MCF 10A (cell line): ENCODE results near the gene DENR. TPM values are rescaled to one million over a fixed set of nuclear protein-coding genes. Genes with fewer than 3 reads are reported as not detected.

ENCODE experiments used
- BruUV-seq: library from RNA; stranded (reverse); fragments of 400-500 nt; replicated peaks from 2 replicates; lab custom pipeline; 2021; lab: Mats Ljungman, UMichigan
- CTCF ChIA-PET: fragments of 300-600 bp; sonication (Branson Sonifier 250); formaldehyde crosslinking; extraction: SDS; loops from one replicate; lab custom pipeline; 2021; ENCODE audit warnings: antibody characterized with exemption, inconsistent platforms; lab: Yijun Ruan, JAX
- POLR2A ChIA-PET: fragments of 300-600, 350-650 bp; sonication (Branson Sonifier 250); formaldehyde crosslinking; extraction: SDS; loops from one replicate; lab custom pipeline; 2020; ENCODE audit warnings: antibody characterized with exemption, inconsistent platforms; lab: Yijun Ruan, JAX
- DNase-seq: peaks from one replicate; pipeline ENCODE4 v3.0.0-alpha.2; 2018; ENCODE audit not compliant: unreplicated experiment
- H3K27ac Mint-ChIP-seq: one replicate; pipeline ENCODE4 v1.8.0; 2022; ENCODE audit warnings: mild to moderate bottlenecking, low read depth, mixed read lengths; ENCODE audit not compliant: unreplicated experiment
- H3K27me3 Mint-ChIP-seq: one replicate; pipeline ENCODE4 v1.8.0; 2022; ENCODE audit warnings: mixed read lengths; ENCODE audit not compliant: insufficient read depth, unreplicated experiment
- H3K36me3 Mint-ChIP-seq: one replicate; pipeline ENCODE4 v1.8.0; 2022; ENCODE audit warnings: mild to moderate bottlenecking, moderate library complexity, mixed read lengths; ENCODE audit not compliant: insufficient read depth, unreplicated experiment
- H3K4me1 Mint-ChIP-seq: one replicate; pipeline ENCODE4 v1.8.0; 2022; ENCODE audit warnings: mixed read lengths; ENCODE audit not compliant: insufficient read depth, unreplicated experiment
- H3K4me3 Mint-ChIP-seq: one replicate; pipeline ENCODE4 v1.8.0; 2022; ENCODE audit warnings: mild to moderate bottlenecking, moderate library complexity, mixed read lengths; ENCODE audit not compliant: unreplicated experiment
- H3K9me3 Mint-ChIP-seq: one replicate; pipeline ENCODE4 v1.8.0; 2022; ENCODE audit warnings: mixed read lengths; ENCODE audit not compliant: unreplicated experiment
- intact Hi-C: fragments of 100-400 bp; cut with micrococcal nuclease; formaldehyde crosslinking; loops from 2 replicates; pipeline ENCODE4 v1.14.1; 2022
- total RNA-seq: library from RNA; stranded (reverse); gene quantifications from 2 replicates; pipeline ENCODE4 v1.2.3, GENCODE V29; 2022
- TF ChIP-seq, protein P1 (sequence below): fragments of 200-600 bp; IDR thresholded peaks from one replicate; pipeline ENCODE4 v1.8.0; 2022; ENCODE audit warnings: antibody characterized with exemption, mild to moderate bottlenecking; ENCODE audit not compliant: unreplicated experiment

DENR gene
- total RNA-seq, 1 experiment from 2014 or later, result 104 TPM

DNA sequence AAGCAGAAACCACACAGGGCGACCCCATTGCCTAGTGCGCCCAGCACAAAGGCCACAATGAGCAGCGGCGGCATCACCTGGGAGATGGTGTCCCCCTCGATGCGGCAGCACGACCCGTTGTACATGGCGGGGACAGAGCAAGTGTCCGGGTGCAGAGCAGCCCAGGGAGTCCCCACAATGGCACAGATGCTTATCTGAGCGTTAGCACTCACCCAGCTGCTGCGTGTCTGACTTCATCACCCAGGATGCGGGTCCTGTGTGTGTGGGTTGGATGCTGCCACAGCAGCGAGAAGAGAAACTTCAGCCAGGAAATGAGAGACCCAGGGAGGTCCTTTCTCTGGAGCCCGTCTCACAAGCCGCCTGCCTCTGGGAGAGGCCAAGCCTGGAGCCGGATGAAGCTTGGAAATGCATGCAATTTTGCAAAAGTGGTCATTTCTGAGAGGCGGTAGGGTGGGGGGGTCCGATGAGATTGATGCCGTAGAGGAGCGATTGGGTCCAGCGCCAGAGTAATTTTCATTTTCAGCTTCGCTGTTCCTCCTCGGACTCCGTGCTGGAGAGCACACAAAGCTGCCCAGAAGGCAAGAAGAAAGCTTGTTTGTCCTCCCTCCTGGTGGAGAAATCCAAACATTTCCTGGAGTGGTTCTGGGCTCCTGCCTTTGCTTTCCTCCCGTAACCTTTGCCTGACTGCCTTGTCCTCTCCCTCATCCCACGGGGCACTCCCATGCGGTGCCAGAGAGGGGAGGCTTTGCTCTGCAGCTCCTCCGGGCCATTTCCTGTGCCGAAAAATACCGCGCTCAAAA, 22.2 kb upstream of the DENR start, which contains the start of gene HCAR1:
Gene HCAR1, minus strand, starts transcription at position 630 of the 800 bp plus-strand sequence. Its CDS starts 505 bp downstream, at position 125.
- Mint-ChIP-seq H3K27ac (no peak within 1 kb of the TSS), H3K4me3 (no peak within 1 kb of the TSS), H3K27me3 (no peaks in the 10 kb centered on the region), H3K36me3 (no peaks in the 10 kb centered on the region), H3K9me3 (no peaks in the 10 kb centered on the region), H3K4me1 (peaks cover 7% of the 10 kb centered on the region)
- BruUV-seq, result no TSS peak
- intact Hi-C loops, result no loop called here
- CTCF ChIA-PET, result no interaction called here
- POLR2A ChIA-PET, result interaction anchor here (0.5 to 1.3 kb wide), 2 partner anchors 12 to 41 kb away, joined by 4 read pairs; no protein-coding TSS in a partner anchor
- TF ChIP-seq, protein P1, sequence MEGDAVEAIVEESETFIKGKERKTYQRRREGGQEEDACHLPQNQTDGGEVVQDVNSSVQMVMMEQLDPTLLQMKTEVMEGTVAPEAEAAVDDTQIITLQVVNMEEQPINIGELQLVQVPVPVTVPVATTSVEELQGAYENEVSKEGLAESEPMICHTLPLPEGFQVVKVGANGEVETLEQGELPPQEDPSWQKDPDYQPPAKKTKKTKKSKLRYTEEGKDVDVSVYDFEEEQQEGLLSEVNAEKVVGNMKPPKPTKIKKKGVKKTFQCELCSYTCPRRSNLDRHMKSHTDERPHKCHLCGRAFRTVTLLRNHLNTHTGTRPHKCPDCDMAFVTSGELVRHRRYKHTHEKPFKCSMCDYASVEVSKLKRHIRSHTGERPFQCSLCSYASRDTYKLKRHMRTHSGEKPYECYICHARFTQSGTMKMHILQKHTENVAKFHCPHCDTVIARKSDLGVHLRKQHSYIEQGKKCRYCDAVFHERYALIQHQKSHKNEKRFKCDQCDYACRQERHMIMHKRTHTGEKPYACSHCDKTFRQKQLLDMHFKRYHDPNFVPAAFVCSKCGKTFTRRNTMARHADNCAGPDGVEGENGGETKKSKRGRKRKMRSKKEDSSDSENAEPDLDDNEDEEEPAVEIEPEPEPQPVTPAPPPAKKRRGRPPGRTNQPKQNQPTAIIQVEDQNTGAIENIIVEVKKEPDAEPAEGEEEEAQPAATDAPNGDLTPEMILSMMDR, result no peak
- DNase-seq, result no peak

DNA sequence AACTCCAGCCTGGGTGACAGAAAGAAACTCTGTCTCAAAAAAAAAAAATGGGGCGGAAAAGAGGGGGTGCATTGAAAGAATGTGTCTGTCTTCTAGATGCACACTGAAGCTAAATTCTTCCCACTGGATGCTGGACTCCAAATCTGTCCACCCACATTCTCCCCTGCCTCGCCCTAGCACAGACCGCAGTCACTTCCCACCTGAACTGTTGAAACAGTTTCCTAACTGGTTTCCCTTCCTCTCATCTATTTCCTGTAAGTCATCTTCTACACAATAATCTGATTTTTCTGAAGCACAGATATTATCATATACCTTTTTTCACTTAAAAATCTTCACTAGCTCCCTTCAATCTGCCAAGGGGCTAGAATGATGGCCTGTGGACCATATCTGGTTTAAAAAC, 20.5 kb upstream of the DENR start:
- no peak overlapping the region for H3K4me3 Mint-ChIP-seq
- no peak for DNase-seq
- CTCF ChIA-PET, result no interaction called here
- no peak overlapping the region for H3K27ac Mint-ChIP-seq
- no peaks in the 10 kb centered on the region for H3K27me3 Mint-ChIP-seq
- POLR2A ChIA-PET, result no interaction called here
- intact Hi-C loops, result no loop called here
- TF ChIP-seq, protein P1, result no peak
- no peaks in the 10 kb centered on the region for H3K4me1 Mint-ChIP-seq
- H3K9me3 Mint-ChIP-seq, result no peaks in the 10 kb centered on the region
- no peaks in the 10 kb centered on the region for H3K36me3 Mint-ChIP-seq
- BruUV-seq, result no TSS peak

DNA sequence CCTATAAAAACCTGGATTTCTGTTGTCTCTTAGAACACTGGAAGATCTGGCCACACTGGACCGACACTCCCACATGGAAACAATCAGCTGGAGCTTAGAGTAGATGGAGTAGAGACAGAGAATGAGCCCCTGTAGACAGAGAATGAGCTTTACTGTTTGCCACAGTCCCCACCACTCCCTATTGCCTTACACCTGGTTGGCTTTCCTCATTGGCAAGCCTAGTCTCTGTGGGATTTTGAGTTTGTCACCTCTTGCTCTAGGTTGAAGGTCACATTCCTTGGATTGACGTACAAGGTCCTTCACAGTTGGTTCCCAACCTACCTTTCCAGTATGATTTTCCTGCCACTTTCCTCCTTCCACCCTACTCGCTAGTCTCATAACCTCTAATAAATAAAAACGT, 20.0 kb upstream of the DENR start:
- no peaks in the 10 kb centered on the region for H3K36me3 Mint-ChIP-seq
- DNase-seq, result no peak
- H3K27me3 Mint-ChIP-seq, result no peaks in the 10 kb centered on the region
- H3K4me1 Mint-ChIP-seq, result no peaks in the 10 kb centered on the region
- BruUV-seq, result no TSS peak
- TF ChIP-seq, protein P1, result no peak
- intact Hi-C loops, result no loop called here
- no peak overlapping the region for H3K4me3 Mint-ChIP-seq
- no peak overlapping the region for H3K27ac Mint-ChIP-seq
- H3K9me3 Mint-ChIP-seq, result no peaks in the 10 kb centered on the region
- CTCF ChIA-PET, result no interaction called here
- POLR2A ChIA-PET, result no interaction called here

DNA sequence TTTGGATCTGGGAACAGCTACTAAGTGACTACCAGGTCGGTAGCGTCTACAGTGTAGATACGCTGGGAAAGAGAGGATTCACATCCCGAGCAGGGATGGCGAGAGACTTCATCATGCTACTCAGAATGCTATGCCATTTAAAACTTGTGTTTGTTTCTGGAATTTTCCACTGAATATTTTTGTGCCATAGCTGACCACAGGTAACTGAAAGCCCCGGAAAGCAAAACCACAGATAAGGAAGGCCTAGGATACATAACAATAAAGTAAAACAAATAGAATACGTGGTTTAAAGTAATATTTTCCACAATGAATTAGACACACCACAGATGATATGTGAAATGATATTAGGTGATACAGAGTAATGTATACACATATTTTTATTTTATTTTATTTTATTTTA, 14.1 kb upstream of the DENR start:
- TF ChIP-seq, protein P1, result no peak
- intact Hi-C loops, result no loop called here
- no peak overlapping the region for H3K4me3 Mint-ChIP-seq
- no peak overlapping the region for H3K27ac Mint-ChIP-seq
- no peak for DNase-seq
- POLR2A ChIA-PET, result interaction anchor here (1.0 kb wide), 1 partner anchor 92 kb away, joined by 3 read pairs; no protein-coding TSS in a partner anchor
- H3K9me3 Mint-ChIP-seq, result no peaks in the 10 kb centered on the region
- H3K27me3 Mint-ChIP-seq, result no peaks in the 10 kb centered on the region
- BruUV-seq, result no TSS peak
- no peaks in the 10 kb centered on the region for H3K36me3 Mint-ChIP-seq
- CTCF ChIA-PET, result interaction anchor here (1.1 to 1.2 kb wide), 3 partner anchors 10 to 100 kb away, joined by 3 to 4 read pairs (median 3); no protein-coding TSS in a partner anchor
- no peaks in the 10 kb centered on the region for H3K4me1 Mint-ChIP-seq
